ENCODE results near the gene TSC22D4.
"Not testable (repeated sequence)": the region's sequence is repeated elsewhere in the genome, so short reads cannot be mapped to it uniquely, and the experiment has no call there.

TSC22D4 gene

DNA sequence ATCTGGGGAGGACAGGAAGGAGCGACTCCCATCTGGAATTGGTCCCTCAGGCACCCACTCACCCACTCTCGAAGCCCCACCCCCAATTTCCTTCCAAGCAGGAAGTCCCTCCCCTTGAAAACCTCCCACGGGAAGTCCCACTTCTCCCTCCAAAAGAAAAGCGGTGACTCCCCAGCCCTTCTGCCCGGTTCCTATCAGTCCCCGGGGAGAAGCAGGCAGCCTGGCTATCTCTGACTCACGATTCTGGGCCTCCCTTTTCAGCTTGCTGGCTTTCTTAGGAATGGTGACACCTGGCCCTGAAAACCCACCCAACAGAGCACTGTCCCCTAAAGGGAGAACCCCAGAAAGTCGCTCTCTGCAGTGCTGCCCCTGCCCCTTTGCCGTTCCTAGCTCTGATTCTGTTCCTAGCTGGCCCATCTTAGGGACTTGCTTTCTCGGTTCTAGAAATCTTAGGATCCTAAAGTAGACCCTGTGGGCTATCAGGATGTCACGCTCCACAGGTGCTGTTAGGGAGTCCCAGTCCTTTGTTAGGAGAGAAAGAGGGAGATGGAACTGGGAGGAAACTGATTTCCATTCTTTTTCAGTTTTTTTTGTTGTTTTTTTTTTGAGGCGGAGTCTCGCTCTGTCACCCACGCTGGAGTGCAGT, 6.0 kb downstream of the TSC22D4 start:
- no peak for DNase-seq (ENCODE audit: low read depth)

DNA sequence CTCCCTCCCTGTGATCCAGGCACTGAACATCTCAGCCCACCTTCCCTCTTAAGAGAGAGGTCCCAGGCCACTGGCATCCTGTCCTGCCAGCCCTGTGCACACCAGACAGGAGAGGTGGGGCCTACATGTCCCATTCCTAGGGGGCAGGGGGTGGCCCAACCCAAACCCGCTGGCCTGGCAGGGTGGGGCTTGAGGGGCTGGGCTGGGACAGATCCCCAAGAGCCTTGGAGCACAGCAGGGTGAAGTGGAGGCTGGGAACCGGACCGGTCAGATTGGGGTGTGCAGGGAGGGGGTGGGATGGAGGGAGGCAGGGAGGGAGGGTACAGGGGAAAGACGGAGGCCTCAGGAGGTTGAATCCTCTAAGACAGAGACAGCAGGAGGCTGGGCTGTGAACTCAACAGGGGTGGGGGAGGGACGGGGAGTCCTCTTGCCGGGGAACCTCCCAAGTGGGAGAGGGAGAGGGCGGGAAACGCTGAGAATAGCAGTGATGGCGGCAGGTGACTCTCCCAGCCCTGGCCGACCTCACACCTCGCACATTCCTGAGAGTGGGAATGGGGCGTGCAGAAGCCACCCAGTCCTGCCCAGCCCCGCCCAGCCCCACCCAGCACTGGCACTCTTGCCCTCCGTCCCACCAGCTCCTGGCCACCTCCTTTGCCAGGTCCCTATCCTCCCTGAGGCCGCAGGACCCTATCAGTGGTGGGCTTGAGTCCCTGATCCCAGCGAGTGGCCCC, 6.7 kb downstream of the TSC22D4 start:
- no peak for DNase-seq (ENCODE audit: low read depth)

DNA sequence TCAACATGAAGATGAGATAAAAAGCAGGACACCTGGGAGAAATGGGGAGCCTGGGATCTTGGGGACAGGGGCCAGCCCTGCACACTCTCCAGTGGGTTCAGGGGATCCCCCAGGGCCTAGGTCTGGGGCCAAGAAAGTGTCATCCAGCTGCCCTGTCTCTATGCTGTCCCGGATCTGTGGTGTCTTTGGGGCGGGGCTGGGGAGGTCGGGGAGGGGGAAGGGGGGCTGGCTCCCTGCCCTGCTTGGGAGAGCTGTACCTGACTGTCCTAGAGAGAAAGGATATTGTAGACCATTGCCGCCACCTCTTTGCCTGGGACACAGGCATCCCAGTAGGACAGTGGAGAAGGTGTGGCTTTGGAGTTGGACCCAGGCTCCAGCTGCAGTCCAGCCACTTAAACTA, 8.0 kb downstream of the TSC22D4 start:
- DNase-seq (ENCODE audit: low read depth), result no peak

DNA sequence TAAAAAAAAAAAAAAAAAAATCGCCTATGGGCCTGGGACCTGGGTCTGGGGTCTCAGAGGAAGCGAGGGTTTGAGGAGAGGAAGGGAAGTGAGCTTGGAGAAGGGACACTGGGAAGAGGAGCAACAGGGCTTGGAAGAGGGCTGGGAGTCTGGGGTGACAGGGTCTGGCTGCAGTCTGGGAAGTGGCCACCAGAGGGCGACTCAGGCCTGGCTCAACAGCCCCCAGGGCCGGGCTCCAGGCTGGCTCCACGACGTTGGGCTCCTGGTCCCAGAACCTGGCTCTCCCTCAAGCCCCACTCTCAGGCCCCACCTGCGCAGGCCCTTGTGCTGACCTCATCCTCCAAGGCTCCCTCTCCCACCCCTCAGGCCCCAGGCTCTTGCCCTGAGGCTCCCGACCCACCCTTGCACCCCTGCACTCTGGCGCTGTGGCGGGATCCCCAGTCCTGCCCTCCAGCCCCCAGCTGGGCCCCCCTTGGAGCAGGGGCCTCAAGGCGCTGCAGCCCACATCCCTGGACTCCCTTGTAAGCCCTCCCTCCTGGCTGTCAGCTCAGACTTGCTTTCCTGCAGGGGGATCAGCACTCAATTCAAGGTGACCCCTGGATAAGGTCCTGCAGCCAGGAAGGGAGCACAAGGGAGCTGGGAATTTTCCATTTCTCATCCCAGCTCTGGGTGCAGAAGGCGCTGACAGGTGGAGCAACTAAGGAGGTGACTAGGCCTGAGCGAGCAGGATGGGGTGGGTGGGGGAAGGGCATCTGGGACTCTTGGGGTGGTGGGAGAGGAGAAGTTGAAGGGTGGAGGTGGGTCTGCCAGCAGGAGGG, 9.6 kb downstream of the TSC22D4 start:
- DNase-seq (ENCODE audit: low read depth), result peak; percentile 73

DNA sequence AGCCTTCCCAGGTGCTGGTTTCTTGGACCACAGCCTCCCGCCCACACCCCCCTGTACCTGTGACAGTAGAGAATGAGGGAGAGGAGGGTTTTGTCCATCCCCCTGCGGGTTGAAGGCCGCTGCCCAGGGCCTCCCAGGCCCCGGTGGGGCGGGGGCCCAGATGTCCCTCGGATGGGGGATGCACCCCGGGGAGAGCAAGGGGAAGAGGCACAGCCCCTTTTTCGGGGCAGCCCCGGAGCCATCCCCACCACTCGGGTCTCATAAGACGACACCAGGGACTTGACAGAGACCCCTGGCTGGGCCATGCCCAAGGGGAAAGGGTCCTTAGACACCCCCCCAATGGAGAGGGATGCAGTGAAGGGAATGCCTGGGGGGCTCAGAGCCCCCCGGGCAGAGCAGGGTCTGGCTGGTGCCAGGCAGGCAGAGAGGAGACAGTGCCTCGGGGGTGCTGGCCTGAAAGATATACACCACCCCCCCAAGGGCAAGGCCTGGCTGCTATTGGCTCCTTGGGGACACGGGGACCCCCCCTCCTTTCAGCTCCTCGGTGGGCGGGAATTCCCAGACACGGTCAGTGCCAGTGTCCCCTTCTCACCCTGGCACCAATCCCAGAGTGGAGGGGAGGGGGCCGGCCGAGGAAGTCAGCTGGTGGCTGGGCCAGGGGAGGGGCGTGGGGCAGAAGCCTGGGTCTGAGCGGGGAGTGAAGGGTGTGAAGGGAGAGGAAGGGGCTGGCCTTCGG, 11.2 kb downstream of the TSC22D4 start:
- no peak for DNase-seq (ENCODE audit: low read depth)

DNA sequence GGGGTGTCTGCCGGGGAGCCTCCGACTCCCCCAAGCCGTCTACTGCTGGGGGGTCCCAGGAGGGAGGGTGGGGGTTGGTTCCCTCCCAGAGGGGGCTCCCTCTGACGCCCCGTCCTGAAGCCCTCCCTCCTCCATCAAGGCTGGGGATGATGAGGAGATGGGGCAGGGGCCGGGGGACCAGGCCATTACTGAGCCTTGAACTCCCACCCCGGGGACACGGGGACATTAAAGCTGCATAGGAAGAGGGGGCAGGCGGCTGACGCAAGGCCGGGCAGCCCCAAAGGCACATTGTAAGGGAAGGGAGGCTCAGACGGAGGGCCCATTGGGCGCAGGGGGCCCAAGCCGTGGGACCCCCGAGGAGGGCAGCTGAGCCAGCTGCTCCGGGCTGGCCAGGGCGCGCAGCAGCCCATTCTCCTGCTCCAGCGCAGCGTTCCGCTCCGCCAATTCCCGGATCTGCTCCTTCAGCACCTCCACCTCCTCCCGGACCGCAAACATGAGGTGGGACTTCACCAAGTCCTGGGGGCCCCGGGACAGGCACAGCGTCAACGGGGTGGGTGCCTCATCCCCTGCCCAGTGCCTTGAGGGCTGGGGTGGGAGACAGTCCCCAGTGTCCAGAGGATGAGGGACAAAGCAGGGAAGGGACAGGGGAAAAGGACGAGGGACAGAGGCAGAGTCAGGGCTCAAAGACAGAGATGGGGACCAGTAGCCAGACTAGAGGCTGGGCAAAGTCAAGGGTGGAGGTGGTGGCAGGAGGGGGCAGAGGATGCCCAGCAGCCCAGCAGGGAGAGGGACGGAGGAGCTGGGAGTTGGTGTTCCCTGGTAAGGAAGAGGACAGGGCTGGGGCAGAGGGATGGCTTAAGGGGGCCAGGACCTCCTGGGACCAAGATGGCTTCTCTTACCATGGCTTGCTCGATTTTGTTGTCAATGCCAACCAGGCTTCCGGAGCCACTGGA, 12.1 kb downstream of the TSC22D4 start:
- DNase-seq (ENCODE audit: low read depth), result no peak

DNA sequence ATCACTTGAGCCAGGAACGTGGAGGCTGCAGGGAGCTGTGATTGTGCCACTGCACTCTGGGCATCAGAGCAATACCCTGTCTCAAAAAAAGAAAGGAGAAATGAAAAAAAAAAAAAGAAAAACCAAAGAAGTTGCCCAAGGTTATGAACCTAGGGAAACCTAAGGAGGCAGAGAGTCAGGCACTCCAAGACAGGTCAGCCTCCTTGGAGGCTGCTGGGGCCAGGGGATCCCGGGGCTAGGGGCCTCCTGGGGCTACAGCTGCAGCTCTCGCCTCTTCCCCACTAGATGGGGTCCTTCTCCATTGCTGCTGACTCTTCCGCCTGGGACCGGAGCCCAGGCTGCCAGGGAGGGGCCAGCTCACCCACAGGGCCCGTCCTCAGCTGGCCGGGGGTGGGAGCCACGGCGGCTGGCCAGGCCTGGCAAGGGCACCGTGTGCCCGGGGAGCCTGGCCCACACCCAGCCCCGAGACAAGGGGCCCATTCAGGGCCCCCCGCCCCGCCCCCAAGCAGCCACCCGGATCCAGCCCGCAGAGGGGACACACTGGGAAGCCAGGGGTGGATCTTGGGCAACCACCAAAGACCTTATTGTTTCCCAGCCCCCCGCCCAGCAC, 13.2 kb downstream of the TSC22D4 start:
- DNase-seq (ENCODE audit: low read depth), result no peak

DNA sequence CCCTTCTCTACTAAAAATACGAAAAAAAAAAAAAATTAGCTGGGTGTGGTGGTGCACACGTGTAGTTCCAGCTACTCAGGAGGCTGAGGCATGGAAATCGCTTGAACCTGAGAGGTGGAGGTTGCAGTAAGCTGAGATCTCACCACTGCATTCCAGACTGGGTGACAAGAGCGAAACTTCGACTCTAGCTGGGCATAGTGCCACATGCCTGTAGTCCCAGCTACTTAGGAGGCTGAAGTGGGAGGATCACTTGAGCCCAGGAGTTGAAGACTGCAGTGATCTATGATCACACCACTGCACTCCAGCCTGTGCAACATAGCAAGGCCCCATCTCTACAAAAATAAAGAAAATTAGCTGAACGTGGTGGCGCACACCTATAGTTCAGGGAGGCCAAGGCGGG, 13.7 kb downstream of the TSC22D4 start:
- no peak for DNase-seq (ENCODE audit: low read depth)

DNA sequence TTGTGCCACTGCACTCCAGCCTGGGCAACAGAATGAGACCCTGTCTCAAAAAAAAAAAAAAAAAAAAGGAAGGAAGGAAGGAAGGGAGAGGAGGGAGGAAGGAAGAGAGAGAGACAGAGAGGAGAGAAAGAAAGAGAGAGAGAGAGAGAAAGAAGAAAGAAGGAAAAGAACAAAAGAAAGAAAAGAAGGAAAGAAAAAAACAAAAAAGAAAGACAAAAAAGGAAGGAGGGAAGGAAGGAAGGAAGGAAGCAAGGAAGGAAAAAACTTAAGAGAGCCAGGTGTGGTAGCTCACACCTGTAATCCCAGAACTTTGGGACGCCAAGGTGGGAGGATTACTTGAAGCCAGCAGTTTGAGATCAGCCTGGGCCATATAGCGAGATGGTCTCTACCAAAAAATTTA, 14.2 kb downstream of the TSC22D4 start:
- DNase-seq (ENCODE audit: low read depth), result no peak

DNA sequence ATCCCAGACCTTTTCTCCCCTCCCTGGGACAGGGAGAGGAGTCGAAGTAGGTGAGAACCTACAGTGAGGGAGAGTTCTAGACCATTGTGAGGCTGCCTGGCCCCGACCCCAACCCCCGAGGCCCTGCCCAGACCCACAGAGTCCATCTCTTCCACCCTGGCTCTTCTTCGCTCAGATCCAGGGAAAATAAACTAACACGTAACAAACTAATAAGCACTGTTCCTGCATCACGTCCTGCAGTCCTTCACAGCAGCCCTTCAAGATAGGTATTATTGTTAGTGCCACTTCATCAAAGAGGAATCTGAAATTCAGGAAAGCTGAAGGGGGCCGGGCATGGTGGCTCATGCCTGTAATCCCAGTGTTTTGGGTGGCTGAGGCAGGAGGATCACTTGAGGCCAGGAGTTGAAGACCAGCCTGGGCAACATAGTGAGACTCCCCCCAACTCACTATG, 14.8 kb downstream of the TSC22D4 start, which contains the start of gene SPACDR:
Gene SPACDR (minus strand): TSS at position 51 of the 451 bp plus-strand sequence. CDS start 235 bp downstream, outside the sequence.
- no peak for DNase-seq (ENCODE audit: low read depth)

DNA sequence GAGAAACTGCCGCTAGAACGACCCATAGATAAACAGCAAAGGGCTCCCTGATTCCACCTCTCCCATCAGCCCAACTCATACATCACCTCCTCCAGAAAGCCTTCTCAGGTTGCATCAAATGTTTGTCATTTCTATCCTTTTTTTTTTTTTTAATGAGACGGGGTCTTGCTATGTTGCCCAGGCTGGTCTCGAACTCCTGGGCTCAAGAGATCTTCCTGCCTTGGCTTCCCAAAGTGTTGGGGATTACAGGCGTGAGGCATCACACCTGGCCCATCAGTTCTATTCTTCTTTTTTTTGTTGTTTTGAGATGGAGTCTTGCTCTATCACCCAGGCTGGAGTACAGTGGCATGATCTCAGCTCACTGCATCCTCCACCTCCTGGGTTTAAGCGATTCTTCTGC, 22.0 kb downstream of the TSC22D4 start:
- DNase-seq (ENCODE audit: low read depth), result no peak

DNA sequence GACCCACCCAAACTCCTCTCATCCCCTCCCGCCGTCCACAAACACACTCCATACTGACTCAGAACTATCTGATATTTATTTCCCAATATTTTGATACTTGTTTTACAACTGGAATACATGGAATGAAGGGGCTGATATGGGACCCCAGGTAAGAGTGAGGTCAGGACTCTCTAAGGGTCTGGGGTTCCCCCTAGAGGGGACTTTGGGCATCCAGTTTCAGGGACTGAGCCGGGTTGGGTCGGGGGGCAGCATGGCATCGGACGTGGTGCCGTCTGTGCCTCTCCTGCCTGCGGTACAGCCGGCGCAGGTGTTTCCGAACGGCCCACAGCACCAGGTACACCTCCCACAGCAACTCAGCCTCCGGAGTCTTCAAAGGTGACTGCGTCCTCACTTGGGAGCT, 22.5 kb downstream of the TSC22D4 start:
- no peak for DNase-seq (ENCODE audit: low read depth)

DNA sequence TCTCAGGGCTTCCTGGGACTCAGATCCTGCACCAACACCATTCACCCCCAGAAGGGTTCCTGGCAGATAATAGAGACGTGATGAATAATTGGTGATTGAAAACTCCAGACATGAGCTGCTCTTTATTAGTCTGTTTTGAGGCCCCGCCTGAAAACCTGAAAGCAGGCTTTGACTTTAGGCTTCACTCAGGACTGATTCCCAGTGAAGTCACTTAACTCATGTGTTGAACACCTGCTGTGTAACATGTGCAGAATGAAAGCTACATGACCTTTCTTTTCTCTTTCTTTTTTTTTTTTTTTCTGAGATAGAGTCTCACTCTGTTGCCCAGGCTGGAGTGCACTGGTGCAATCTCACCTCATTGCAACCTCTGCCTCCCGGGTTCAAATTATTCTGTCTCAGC, 23.8 kb downstream of the TSC22D4 start:
- DNase-seq (ENCODE audit: low read depth), result no peak

DNA sequence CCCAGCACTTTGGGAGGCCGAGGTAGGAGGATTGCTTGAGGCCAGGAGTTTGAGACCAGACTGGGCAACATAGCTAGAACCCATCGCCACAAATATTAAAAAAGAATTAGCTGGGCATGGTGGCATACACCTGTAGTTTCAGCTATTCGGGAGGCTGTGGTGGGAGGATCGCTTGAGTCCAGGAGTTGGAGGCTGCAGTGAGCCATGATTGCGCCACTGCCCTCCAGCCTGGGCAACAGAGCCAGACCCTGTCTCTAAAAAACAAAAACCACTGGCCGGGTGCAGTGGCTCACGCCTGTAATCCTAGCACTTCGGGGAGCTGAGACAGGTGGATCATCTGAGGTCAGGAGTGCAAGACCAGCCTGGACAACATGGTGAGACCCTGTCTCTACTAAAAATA, 25.2 kb downstream of the TSC22D4 start:
- not testable (repeated sequence) for DNase-seq (ENCODE audit: low read depth)

DNA sequence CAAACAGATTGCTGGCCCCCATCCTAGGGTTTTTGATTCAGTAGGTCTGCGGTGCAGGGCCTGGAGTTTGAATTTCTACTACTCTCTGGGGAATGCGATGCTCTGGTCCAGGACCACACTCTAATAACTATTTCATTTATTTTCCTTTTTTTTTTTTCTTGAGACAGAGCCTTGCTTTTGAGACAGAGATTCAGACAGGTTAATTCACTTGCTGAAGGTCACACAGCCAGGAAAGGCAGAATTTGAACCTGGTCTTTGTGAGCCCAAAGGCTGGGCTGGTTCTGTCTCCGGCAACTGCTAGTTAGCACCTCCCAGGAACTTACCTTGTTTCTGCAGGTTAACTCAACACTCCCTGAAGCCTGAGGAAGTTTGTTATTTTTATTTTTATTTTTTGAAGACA, 26.5 kb downstream of the TSC22D4 start:
- DNase-seq (ENCODE audit: low read depth), result no peak

DNA sequence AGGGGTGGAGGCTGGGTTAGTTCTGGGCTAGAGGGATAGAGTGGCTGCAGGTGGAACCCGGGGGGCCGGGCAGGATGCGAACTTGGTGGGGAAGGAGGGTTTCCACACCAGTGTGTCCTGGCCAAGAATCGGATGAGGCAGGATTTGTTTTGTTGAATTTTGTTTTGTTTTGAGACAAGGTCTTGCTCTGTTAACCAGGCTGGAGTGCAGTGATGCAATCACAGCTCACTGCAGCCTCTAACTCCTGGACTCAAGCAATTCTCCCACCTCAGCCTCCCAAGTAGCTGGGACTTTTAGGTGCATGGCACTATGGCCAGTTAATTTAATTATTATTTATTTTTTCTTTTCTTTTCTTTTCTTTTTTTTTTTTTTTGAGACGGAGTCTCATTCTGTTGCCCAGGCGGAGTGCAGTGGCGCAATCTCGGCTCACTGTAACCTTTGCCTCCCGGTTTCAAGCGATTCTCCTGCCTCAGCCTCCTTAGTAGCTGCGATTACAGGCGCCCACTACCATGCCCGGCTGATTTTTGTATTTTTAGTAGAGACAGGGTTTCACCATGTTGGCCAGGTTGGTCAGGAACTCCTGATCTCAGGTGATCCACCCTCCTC, 29.7 kb downstream of the TSC22D4 start:
- no peak for DNase-seq (ENCODE audit: low read depth)

DNA sequence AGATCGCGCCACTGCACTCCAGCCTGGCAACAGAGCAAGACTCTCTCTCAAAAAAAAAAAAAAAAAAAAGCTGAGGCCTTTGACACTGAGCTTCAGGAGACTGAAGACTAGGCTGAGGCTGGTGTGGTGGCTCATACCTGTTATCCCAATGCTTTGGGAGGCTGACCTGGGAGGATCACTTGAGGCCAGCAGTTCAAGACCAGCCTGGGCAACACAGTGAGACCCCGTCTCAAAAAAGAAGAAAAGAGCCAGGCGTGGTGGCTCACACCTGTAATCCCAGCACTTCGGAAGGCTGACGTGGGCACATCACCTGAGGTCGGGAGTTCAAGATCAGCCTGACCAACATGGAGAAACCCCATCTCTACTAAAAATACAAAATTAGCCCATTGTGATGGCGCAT, 31.7 kb downstream of the TSC22D4 start:
- DNase-seq (ENCODE audit: low read depth), result not testable (repeated sequence)

DNA sequence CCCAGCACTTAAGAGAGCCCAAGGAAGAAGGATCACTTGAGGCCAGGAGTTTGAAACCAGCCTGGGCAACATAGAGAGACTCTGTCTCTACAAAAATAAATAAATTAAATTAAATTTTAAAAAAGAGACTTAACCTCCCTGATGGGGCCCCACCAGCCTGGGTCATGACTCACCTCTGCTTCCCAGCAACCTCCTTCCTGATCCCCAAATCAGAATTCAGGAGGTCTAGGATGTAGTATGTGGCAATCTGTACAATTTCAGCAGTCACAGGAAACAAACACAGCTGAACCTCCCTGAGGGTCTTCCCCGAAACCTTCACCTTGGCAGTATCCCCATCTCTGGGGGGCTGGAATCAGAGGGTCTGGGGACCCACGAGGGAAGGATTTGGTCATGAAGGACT, 33.0 kb downstream of the TSC22D4 start:
- DNase-seq (ENCODE audit: low read depth), result no peak

DNA sequence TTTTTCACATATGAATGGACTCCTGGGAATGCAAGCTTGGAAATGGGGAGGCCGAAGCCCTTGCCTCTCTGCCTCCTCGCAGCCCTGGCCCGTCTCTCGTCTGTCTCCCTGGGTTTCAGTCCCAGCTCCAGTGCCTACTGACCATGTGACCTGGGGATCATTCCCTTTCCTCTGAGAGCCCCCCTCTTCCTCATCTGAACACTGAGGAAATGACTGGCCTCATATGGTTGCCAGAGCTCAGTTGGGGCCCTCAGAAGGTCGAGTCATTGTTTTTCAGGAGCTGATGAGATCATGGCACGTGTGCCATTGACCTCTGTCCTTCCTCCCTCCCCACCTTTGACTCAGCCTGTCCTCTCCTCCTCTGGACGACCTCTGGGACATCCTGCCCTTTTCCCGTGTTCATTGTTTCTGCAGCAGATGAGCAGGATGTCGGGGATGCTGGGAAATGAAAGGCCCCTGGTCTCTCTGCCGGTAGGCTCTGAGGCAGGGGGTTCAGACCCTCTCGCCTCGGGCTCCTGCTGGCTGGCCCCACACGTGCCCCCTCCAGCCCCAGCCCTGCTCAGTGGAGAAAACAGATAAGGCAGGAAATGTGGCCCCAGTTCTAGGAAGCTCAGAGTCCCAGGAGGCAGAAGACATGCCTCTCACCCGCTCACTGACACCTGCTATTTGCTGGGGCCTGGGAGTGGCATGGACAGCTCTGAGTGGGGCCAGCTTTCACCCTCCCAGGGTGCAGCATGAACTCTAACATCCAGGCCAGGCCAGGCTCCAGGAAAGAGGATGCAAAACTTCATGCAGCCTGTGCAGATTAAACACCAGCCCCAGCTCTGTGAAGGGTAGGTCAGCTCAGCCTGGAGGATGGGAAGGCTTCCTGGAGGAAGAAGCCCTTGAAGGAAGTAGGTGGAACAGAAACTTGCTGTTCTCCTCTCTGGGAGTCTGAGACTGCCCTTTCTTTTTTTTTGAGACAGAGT, 34.4 kb downstream of the TSC22D4 start:
- DNase-seq (ENCODE audit: low read depth), result no peak

Data from activated T-helper 1 cell treated with Interleukin-2 at 50 U/mL for 16 hours (primary cell).